Peyer's patch (tissue), 4 donors: ENCODE results near the gene RSRC1. TPM values are rescaled to one million over a fixed set of nuclear protein-coding genes. Genes with fewer than 3 reads are reported as not detected.
"Not testable (repeated sequence)": the region's sequence is repeated elsewhere in the genome, so short reads cannot be mapped to it uniquely, and the experiment has no call there.

Source experiments
- DNase-seq, 3 donors: peaks; one replicate each; pipeline ENCODE4 v3.0.0-alpha.2; 2017 to 2019
- H3K27ac ChIP-seq, 4 donors: fragments of 200-600 bp; sonication (generic); one replicate each; pipeline ENCODE4 v1.5.1; 2016 to 2019
- H3K27me3 ChIP-seq, 2 donors: fragments of 200-600 bp; sonication (generic); one replicate each; pipeline ENCODE4 v1.5.1; 2019
- H3K36me3 ChIP-seq, 3 donors: fragments of 200-600 bp; sonication (generic); one replicate each; pipeline ENCODE4 v1.5.1; 2016 to 2019
- H3K4me1 ChIP-seq, 4 donors: fragments of 200-600 bp; sonication (generic); one replicate each; pipeline ENCODE4 v1.5.1; 2016 to 2019
- H3K4me3 ChIP-seq, 4 donors: fragments of 200-600 bp; sonication (generic); 1 replicate in 3 of 4; 2 replicates in 1 of 4; pipeline ENCODE4 v1.5.1; 2016 to 2019; ENCODE audit warnings: mild to moderate bottlenecking in 1 of 4
- H3K9me3 ChIP-seq, 4 donors: fragments of 200-600 bp; sonication (generic); one replicate each; pipeline ENCODE4 v1.5.1; 2016 to 2019; ENCODE audit warnings: mild to moderate bottlenecking in 1 of 4
- POLR2A ChIP-seq, 2 donors: fragments of 450-650 bp; IDR thresholded peaks; one replicate each; pipeline ENCODE4 v1.5.1; 2017; ENCODE audit warnings: antibody characterized with exemption in 2 of 2, mild to moderate bottlenecking in 2 of 2, moderate library complexity in 2 of 2
- total RNA-seq, 4 donors: library from RNA; depleted of rRNA; stranded (reverse); fragments of >200 nt; gene quantifications; one replicate each; pipeline ENCODE4 v1.1.0, GENCODE V29; 2016
- TF ChIP-seq, protein P1 (sequence below), 6 experiments: fragments of 450-650 bp in 4 of 6; fragments of 200-600 bp in 2 of 6; sonication (generic) in 1 of 6; IDR thresholded peaks; one replicate each; pipeline ENCODE4 v1.5.1; 2017 to 2019; ENCODE audit warnings: antibody characterized with exemption in 6 of 6, mild to moderate bottlenecking in 3 of 6, moderate library complexity in 1 of 6

The RSRC1 gene
- total RNA-seq, 4 donors from 2014 or later: 12.4 to 152 (median 29.4) TPM

DNA sequence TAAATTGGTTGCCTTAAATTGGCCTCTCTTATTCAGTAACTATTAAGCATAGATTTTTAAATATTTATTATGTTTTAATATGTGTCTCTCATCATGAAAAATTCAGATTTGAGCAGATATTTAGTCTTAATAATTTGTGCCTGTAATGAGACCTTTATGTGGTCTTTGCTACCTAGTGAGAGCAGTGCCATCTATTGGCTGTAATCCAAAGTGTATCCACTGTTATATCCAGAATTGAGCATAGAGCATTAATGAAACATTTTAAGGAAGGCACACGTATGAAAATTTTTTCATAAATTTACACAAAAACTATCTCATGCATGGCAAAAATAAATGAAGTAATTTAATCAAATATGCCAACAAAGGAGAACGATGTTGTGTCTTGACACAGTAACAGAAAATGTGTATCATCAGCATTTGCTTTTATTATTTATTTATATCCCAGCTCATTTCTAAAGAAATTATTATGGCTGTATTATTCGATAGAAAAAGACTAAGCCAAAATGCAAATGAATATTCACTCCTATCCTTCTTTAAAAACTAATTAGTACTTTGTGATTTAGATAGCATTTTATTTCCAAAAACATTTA lies 203.5 kb downstream of the RSRC1 start:
- TF ChIP-seq, protein P1, sequence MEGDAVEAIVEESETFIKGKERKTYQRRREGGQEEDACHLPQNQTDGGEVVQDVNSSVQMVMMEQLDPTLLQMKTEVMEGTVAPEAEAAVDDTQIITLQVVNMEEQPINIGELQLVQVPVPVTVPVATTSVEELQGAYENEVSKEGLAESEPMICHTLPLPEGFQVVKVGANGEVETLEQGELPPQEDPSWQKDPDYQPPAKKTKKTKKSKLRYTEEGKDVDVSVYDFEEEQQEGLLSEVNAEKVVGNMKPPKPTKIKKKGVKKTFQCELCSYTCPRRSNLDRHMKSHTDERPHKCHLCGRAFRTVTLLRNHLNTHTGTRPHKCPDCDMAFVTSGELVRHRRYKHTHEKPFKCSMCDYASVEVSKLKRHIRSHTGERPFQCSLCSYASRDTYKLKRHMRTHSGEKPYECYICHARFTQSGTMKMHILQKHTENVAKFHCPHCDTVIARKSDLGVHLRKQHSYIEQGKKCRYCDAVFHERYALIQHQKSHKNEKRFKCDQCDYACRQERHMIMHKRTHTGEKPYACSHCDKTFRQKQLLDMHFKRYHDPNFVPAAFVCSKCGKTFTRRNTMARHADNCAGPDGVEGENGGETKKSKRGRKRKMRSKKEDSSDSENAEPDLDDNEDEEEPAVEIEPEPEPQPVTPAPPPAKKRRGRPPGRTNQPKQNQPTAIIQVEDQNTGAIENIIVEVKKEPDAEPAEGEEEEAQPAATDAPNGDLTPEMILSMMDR (IDR thresholded peaks at IDR 0.05): peak in 4 of 6 experiments; percentile 30 to 44 (median 37)
- no peak for TF ChIP-seq POLR2A (IDR thresholded peaks at IDR 0.05)
- no peak overlapping the region for H3K4me3 ChIP-seq
- H3K36me3 ChIP-seq: no peaks in the 10 kb centered on the region
- DNase-seq: no peak
- no peak overlapping the region for H3K27ac ChIP-seq
- H3K27me3 ChIP-seq: no peaks in the 10 kb centered on the region
- no peaks in the 10 kb centered on the region for H3K9me3 ChIP-seq
- no peaks in the 10 kb centered on the region for H3K4me1 ChIP-seq

DNA sequence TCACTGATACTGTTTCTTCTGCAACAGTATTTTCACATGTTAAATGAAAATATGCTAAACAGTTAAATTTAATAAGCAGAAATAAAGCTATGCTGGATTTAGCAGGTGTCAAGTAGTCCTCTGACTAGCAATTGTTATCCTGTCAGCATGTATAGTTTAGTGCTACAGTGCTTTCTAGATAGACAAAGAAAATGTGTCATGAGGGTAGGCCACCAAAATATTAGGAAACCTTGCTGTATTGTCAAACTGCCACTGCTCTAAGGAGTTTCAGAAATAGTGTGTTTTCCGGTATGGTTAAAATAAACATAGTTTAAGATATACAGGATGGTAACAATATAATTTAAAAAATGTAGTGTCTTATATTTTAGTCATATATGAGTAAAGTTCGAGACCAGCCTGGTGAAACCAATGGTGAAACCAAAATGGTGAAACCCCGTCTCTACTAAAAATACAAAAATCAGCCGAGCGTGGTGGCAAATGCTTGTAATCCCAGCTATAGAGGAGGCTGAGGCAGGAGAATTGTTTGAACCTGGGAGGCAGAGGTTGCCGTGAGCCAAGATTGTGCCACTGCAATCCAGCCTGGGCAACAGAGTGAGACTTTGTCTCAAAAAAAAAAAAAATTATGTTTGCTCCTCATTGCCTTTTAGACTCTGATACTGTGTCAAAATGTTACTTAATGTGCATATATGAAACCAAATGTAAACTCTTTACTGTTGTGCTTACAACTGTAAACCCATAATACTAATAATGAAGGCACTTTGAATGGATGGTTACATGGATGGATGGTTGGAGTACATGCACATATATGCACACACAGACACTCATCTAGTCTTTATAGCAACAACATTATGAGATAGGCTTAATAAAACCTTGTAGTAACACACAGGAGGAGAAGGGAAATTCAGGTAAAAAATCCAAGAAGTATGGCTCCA lies 204.8 kb downstream of the RSRC1 start:
- no peak for DNase-seq
- Histone ChIP-seq H3K4me1 (no peaks in the 10 kb centered on the region), H3K27me3 (no peaks in the 10 kb centered on the region), H3K4me3 (no peak overlapping the region), H3K36me3 (no peaks in the 10 kb centered on the region), H3K27ac (no peak overlapping the region), H3K9me3 (no peaks in the 10 kb centered on the region)
- TF ChIP-seq, protein P1 (IDR thresholded peaks at IDR 0.05): no peak
- no peak for TF ChIP-seq POLR2A (IDR thresholded peaks at IDR 0.05)

DNA sequence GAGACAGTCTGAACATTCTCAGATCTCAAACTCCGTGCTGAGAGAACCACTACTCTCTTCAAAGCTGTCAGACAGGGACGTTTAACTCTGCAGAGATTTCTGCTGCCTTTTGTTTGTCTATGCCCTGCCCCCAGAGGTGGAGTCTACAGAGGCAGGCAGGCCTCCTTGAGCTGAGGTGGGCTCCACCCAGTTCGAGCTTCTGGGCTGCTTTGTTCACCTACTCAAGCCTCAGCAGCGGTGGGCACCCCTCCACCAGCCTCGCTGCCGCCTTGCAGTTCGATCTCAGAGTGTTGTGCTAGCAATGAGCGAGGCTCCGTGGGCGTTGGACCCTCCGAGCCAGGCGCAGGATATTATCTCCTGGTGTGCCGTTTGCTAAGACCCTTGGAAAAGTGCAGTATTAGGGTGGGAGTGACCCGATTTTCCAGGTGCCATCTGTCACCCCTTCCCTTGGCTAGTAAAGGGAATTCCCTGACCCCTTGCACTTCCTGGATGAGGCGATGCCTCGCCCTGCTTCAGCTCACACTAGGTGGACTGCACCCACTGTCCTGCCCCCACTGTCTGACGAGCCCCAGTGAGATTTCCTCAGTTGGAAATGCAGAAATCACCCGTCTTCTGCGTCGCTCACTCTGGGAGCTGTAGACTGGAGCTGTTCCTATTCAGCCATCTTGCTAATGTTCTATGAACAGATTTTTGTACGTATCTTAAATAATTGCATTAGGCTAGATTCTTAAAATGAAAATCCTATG lies 220.0 kb downstream of the RSRC1 start:
- H3K4me3 ChIP-seq: peak overlapping the region in 3 of 4 donors; percentile 7 to 34 (median 29)
- H3K9me3 ChIP-seq, H3K27ac ChIP-seq, H3K27me3 ChIP-seq, H3K36me3 ChIP-seq, DNase-seq, H3K4me1 ChIP-seq: not testable (repeated sequence)

DNA sequence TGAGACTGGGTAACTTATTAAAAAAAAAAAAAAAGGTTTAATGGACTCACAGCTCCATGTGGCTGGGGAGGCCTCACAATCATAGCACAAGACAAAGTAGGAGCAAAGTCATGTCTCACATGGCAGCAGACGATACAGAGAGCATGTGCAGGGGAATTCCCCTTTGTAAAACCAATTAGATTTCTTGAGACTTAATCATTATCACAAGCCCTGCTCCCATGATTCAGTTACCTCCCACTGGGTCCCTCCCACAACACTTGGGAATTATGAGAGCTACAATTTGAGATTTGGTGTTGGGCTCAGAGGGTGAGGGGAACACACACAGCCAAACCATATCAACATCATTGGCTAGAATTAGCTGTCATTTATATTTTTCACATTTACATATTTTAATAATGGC lies 221.0 kb downstream of the RSRC1 start:
- TF ChIP-seq POLR2A (IDR thresholded peaks at IDR 0.05): no peak
- TF ChIP-seq, protein P1 (IDR thresholded peaks at IDR 0.05): no peak
- H3K9me3 ChIP-seq: no peaks in the 10 kb centered on the region
- no peak overlapping the region for H3K27ac ChIP-seq
- no peaks in the 10 kb centered on the region for H3K36me3 ChIP-seq
- H3K27me3 ChIP-seq: no peaks in the 10 kb centered on the region
- no peak for DNase-seq
- H3K4me1 ChIP-seq: no peaks in the 10 kb centered on the region
- no peak overlapping the region for H3K4me3 ChIP-seq

DNA sequence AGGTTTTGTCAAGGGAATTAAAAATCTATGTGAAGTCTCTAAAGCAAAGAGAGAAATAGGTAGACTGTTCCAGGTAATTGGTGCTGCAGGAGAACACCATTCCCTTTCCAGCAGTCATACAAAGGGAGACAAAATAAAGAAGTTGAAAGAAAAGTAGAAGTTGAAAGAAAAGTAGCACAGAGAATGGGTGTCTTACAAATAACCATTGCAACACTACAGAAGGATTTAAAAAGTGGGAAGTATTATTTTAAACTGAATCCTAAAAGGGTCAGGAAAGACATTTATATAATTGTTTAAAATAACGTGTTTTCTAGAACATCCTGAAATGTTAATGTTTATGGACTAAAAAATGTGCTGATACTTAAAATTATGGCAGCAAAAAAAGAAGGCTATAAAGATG lies 223.8 kb downstream of the RSRC1 start:
- Histone ChIP-seq H3K36me3 (no peaks in the 10 kb centered on the region), H3K4me1 (no peaks in the 10 kb centered on the region), H3K4me3 (no peak overlapping the region), H3K9me3 (no peaks in the 10 kb centered on the region), H3K27me3 (no peaks in the 10 kb centered on the region), H3K27ac (no peak overlapping the region)
- TF ChIP-seq, protein P1 (IDR thresholded peaks at IDR 0.05): no peak
- no peak for TF ChIP-seq POLR2A (IDR thresholded peaks at IDR 0.05)
- DNase-seq: no peak

DNA sequence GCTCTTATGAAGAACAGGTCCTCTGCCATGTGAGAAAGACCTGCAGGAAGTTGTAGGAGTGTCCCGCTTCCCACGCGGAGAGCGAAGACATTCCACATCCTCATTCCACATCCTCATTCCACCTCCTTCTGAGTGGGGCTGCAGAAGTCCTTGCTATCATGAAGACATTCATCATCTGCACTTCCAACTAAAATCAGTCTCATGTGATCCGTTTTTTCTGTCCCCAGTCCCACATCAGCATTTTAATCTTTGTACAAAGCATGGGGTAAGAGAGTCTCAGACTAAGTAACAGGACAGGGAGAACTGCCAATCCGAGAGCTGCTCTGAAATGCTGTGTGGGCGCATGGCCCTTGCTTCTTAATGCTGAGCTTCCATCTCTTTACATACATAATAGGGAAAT lies 227.2 kb downstream of the RSRC1 start:
- H3K4me3 ChIP-seq: no peak overlapping the region
- H3K36me3 ChIP-seq: no peaks in the 10 kb centered on the region
- no peaks in the 10 kb centered on the region for H3K9me3 ChIP-seq
- no peaks in the 10 kb centered on the region for H3K27me3 ChIP-seq
- no peak for DNase-seq
- no peaks in the 10 kb centered on the region for H3K4me1 ChIP-seq
- no peak overlapping the region for H3K27ac ChIP-seq
- TF ChIP-seq POLR2A (IDR thresholded peaks at IDR 0.05): no peak
- TF ChIP-seq, protein P1 (IDR thresholded peaks at IDR 0.05): no peak
